Urinary bladder (tissue), 4 donors: ENCODE measurements around the gene FNBP1L. TPM values are rescaled to one million over a fixed set of nuclear protein-coding genes. Genes with fewer than 3 reads are reported as not detected.
"Not testable (repeated sequence)": the region's sequence is repeated elsewhere in the genome, so short reads cannot be mapped to it uniquely, and the experiment has no call there.

ENCODE experiments used
- DNase-seq: peaks from one replicate; pipeline ENCODE4 v3.0.0-alpha.2; 2015; ENCODE audit errors: extremely low spot score
- H3K27ac ChIP-seq: one replicate; pipeline ENCODE4 v1.5.1; 2013; ENCODE audit warnings: low read depth, mild to moderate bottlenecking, moderate library complexity
- H3K36me3 ChIP-seq: one replicate; pipeline ENCODE4 v1.6.1; 2013; ENCODE audit warnings: mild to moderate bottlenecking, moderate library complexity; ENCODE audit not compliant: insufficient read depth
- H3K4me1 ChIP-seq: one replicate; pipeline ENCODE4 v1.6.1; 2013; ENCODE audit warnings: mild to moderate bottlenecking, moderate library complexity; ENCODE audit not compliant: insufficient read depth
- H3K4me3 ChIP-seq: one replicate; pipeline ENCODE4 v1.5.1; 2013; ENCODE audit warnings: low read depth, low read length
- WGBS: extraction: QIAGEN DNeasy Blood & Tissue Kit; methylation state at CpG from one replicate; pipeline ENCODE4 v1.1.7; 2013; 5-methylcytosine and 5-hydroxymethylcytosine counted together
- polyA plus RNA-seq: library from polyadenylated mRNA; stranded (reverse); fragments of 200-250 nt; gene quantifications from one replicate; pipeline ENCODE4 v1.2.3, GENCODE V29; 2013
- total RNA-seq: library from RNA; depleted of rRNA; stranded (reverse); fragments of >200 nt; gene quantifications from one replicate; pipeline ENCODE4 v1.2.3, GENCODE V29; 2014
- donor health status: healthy with polysubstance abuse.
- donor health status: healthy.

The FNBP1L gene
- total and polyA plus RNA-seq, 2 donors: 11.6 to 71.4 TPM

DNA sequence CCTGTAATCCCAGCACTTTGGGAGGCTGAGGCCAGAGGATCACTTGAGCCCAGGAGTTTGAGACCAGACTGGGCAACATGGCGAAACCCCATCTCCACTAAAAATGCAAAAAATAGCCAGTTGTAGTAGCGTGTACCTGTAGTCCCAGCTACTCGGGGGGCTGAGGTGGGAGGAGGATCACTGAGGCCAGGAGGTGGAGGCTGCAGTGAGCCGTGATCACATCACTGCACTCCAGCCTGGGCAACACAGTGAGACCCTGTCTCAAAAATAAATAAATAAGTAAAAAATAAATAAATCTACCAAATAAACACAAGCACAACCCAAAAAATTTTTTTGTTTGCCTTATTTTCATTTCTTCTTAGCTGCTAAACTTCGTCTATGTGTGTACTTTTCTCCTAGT lies 34.0 kb downstream of the FNBP1L start:
- DNase-seq, H3K36me3 ChIP-seq, H3K27ac ChIP-seq, H3K4me3 ChIP-seq, H3K4me1 ChIP-seq: not testable (repeated sequence)
- WGBS: 97% methylated on average over 5 of the region's 5 CpGs

DNA sequence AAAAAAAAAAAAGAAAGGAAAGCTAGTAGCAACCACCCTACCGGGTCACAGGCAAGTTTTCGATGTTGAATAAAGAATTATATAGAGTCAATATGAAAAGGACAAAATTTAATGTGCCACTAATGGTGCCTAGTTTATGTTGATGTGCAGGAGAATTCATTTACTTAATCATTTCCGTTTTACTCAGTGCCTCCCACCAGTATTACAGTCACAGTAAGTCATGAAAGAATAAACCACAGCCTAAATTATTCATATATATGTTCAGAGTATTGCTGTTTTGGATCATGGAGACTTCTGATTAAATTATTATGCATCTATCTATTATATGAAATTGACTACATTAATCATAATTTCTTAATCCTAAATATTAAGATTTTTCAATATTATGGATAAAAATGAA lies 35.3 kb downstream of the FNBP1L start:
- no peaks in the 10 kb centered on the region for H3K36me3 ChIP-seq
- no peak overlapping the region for H3K27ac ChIP-seq
- peaks cover 1% of the 10 kb centered on the region for H3K4me1 ChIP-seq
- H3K4me3 ChIP-seq: no peak overlapping the region
- 90% methylated on average over 3 of the region's 3 CpGs for WGBS
- DNase-seq: no peak

DNA sequence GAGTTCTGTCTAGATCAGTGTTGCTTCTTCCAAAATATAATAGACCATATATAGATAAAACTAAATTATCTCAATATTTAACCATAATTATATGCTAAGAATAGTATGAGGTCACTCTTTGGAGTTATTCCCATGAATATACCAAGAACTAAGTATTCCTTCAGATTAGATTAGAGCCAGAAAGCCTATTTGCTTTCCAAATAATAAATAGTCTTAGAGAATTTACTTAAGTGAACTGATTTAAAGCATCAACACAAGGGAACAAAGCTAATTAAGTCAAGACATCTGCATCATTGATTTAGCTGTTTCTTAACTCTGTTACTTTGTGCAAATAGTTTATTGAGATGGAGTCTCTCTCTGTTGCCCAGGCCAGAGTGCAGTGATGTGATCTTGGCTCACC lies 35.7 kb downstream of the FNBP1L start:
- no peak for DNase-seq
- no peaks in the 10 kb centered on the region for H3K36me3 ChIP-seq
- peaks cover 1% of the 10 kb centered on the region for H3K4me1 ChIP-seq
- no peak overlapping the region for H3K4me3 ChIP-seq
- no peak overlapping the region for H3K27ac ChIP-seq

- H3K27ac ChIP-seq: no peak overlapping the region
- peaks cover 1% of the 10 kb centered on the region for H3K4me1 ChIP-seq
- no peak overlapping the region for H3K4me3 ChIP-seq
- H3K36me3 ChIP-seq: no peaks in the 10 kb centered on the region
- 98% methylated on average over 2 of the region's 2 CpGs for WGBS
- DNase-seq: no peak
Measured at GRCh38 chr1:93488207-93488606, 40.3 kb downstream of the FNBP1L start.

DNA sequence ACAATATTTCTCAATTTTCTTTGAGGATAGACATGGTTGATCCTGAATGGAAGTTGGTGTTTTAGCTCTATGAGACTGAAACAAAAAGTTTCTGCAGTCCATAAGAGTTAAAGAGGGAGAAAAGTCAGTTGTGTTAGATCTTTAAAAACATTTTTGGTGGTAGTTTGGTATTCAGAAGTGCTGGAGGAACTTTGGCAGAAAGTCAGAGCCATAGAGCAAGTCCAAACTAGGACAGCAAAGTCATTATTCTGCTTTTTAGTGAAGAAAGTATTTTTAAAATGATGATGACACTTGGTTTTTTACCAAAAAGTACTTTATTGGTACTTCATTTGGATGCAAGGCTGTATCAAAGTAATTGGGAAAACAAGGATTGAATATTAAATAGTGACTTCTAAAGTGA lies 41.8 kb downstream of the FNBP1L start:
- no peak overlapping the region for H3K27ac ChIP-seq
- DNase-seq: no peak
- no peak overlapping the region for H3K4me3 ChIP-seq
- H3K4me1 ChIP-seq: peaks cover 1% of the 10 kb centered on the region
- no peaks in the 10 kb centered on the region for H3K36me3 ChIP-seq

DNA sequence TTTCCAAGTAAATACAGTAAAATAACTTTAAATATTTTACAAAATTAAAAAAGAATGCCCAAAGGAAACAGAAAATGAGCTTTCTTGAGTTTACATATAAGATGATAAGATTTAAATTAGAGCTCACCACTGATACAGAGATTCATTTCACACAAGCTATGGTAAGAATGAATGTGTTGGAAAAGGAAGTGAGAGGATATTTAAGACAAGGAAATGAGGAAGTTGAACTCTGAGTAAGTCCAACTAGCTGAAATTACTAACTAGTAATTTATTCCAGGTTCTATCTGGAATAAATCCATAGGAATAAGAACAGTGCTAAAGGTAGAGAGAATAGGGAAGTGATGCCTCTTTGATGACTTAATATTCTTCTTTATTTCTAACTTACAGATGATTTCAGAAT lies 42.4 kb downstream of the FNBP1L start:
- Histone ChIP-seq H3K4me3 (no peak overlapping the region), H3K27ac (no peak overlapping the region), H3K4me1 (peaks cover 1% of the 10 kb centered on the region), H3K36me3 (no peaks in the 10 kb centered on the region)
- DNase-seq: no peak

GRCh38 chr1:93495911-93496310 lies 48.0 kb downstream of the FNBP1L start:
- no peak overlapping the region for H3K27ac ChIP-seq
- no peaks in the 10 kb centered on the region for H3K36me3 ChIP-seq
- DNase-seq: no peak
- no peaks in the 10 kb centered on the region for H3K4me1 ChIP-seq
- H3K4me3 ChIP-seq: no peak overlapping the region
- 89% methylated on average over 1 of the region's 1 CpG for WGBS

- 96% methylated on average over 4 of the region's 4 CpGs for WGBS
- Histone ChIP-seq H3K36me3 (no peaks in the 10 kb centered on the region), H3K4me1 (no peaks in the 10 kb centered on the region), H3K4me3 (no peak overlapping the region), H3K27ac (no peak overlapping the region)
- DNase-seq: no peak
Measured at GRCh38 chr1:93496520-93496919, 48.6 kb downstream of the FNBP1L start.

DNA sequence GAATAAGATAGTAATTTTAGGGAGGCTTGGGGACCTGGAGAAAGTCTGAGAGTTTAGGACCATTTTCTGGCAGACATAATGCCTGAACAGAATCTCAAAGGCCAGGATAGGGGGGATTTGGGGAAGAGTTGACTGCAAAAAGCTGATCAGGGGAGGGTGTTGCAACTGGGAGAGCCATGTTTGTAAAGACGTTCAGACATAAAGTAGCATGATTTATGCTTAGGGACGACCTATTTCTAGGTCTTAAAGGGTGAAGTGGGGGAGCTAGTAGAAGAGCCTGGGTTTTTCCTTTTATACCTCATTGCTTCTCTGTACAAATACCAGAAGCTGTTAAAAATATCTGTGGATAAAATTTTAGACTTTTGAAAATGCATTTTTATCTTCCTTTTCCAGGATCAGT lies 51.2 kb downstream of the FNBP1L start:
- DNase-seq: no peak
- H3K27ac ChIP-seq: no peak overlapping the region
- no peak overlapping the region for H3K4me3 ChIP-seq
- H3K4me1 ChIP-seq: no peaks in the 10 kb centered on the region
- WGBS: 51% methylated on average over 2 of the region's 2 CpGs
- H3K36me3 ChIP-seq: no peaks in the 10 kb centered on the region

- no peaks in the 10 kb centered on the region for H3K36me3 ChIP-seq
- 97% methylated on average over 4 of the region's 4 CpGs for WGBS
- no peak for DNase-seq
- H3K4me1 ChIP-seq: no peaks in the 10 kb centered on the region
- H3K4me3 ChIP-seq: no peak overlapping the region
- H3K27ac ChIP-seq: no peak overlapping the region
Measured at GRCh38 chr1:93499533-93499932, 51.6 kb downstream of the FNBP1L start.

DNA sequence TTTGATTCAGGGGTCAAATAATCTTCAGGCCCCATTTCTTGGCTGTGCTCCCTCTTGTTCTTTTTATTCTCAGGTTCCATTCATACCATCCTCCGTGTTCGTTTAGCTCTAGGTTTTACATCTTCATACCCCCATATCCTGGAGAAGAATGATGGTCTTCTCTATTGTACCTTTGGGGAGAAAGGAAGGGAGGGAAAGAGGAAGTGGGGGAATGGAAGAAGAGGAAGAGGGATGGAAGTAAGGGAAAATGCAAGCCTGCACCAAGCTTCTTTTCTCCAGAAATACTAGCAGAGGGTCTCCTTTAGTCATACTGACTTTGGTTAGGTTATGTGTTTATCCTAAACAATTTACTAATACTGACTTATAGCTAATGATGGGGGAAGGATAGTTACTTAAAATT lies 52.4 kb downstream of the FNBP1L start:
- Histone ChIP-seq H3K4me3 (no peak overlapping the region), H3K27ac (no peak overlapping the region), H3K36me3 (no peaks in the 10 kb centered on the region), H3K4me1 (no peaks in the 10 kb centered on the region)
- no peak for DNase-seq
- 71% methylated on average over 2 of the region's 2 CpGs for WGBS

DNA sequence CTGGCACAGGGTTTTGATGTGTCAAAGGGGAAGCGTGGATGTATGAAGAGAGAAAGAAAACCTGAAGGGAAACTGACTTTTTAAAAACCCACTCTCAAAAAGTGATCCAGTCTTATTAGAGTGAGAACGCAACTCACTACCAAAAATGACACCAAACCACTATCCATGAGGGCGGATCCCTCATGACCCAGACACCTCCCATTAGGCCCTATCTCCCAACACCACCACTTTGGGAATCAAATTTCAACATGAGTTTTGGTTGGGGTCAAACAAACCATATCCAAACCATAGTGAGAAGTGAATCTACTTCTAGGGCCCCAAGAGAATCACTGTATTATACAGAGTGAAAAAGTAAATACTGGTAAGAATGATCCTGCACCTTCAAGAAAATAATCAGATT lies 53.5 kb downstream of the FNBP1L start:
- no peaks in the 10 kb centered on the region for H3K36me3 ChIP-seq
- peaks cover 2% of the 10 kb centered on the region for H3K4me1 ChIP-seq
- WGBS: over 99% methylated on average over 3 of the region's 3 CpGs
- no peak for DNase-seq
- H3K4me3 ChIP-seq: no peak overlapping the region
- no peak overlapping the region for H3K27ac ChIP-seq

DNA sequence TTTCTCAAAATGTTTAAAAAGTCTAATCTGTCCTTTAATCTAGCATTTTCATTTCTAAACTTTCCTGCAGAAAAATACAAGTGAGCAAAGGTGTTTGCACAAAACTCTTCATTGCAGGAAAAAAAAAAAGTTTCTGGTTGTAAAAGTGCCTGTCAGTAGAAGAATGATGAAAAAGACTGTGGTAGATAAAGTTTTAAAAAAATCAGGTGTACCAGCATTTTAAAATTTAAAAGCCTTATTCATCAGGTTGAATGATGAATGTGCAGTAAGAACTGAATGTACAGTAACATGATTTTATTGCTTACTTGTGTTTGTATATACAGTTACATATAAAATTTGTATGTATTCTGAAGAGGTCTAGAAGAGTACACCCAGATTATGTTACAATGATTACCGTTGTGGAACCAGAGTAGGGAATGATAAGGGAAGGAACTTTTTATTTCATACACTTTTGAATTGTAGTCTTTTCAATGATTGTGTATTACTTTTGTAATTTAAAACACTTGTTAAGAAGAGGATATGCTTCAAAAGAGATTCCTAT lies 54.0 kb downstream of the FNBP1L start:
- Histone ChIP-seq H3K36me3 (no peaks in the 10 kb centered on the region), H3K4me1 (peaks cover 2% of the 10 kb centered on the region), H3K4me3 (no peak overlapping the region), H3K27ac (no peak overlapping the region)
- no peak for DNase-seq
- 51% methylated on average over 1 of the region's 1 CpG for WGBS

- Histone ChIP-seq H3K36me3 (no peaks in the 10 kb centered on the region), H3K4me1 (peaks cover 2% of the 10 kb centered on the region), H3K4me3 (no peak overlapping the region), H3K27ac (no peak overlapping the region)
- WGBS: 76% methylated on average over 1 of the region's 1 CpG
- DNase-seq: no peak
Measured at GRCh38 chr1:93502571-93502970, 54.7 kb downstream of the FNBP1L start.

- H3K4me3 ChIP-seq: no peak overlapping the region
- no peaks in the 10 kb centered on the region for H3K36me3 ChIP-seq
- H3K27ac ChIP-seq: no peak overlapping the region
- peaks cover 2% of the 10 kb centered on the region for H3K4me1 ChIP-seq
- 94% methylated on average over 3 of the region's 3 CpGs for WGBS
- DNase-seq: no peak
Measured at GRCh38 chr1:93503163-93503562, 55.2 kb downstream of the FNBP1L start.
